ENCODE results near the gene GPLD1.

- TF ChIP-seq, protein P1, sequence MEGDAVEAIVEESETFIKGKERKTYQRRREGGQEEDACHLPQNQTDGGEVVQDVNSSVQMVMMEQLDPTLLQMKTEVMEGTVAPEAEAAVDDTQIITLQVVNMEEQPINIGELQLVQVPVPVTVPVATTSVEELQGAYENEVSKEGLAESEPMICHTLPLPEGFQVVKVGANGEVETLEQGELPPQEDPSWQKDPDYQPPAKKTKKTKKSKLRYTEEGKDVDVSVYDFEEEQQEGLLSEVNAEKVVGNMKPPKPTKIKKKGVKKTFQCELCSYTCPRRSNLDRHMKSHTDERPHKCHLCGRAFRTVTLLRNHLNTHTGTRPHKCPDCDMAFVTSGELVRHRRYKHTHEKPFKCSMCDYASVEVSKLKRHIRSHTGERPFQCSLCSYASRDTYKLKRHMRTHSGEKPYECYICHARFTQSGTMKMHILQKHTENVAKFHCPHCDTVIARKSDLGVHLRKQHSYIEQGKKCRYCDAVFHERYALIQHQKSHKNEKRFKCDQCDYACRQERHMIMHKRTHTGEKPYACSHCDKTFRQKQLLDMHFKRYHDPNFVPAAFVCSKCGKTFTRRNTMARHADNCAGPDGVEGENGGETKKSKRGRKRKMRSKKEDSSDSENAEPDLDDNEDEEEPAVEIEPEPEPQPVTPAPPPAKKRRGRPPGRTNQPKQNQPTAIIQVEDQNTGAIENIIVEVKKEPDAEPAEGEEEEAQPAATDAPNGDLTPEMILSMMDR (IDR thresholded peaks at IDR 0.05; ENCODE audit: low read depth, low read length, poor library complexity, severe bottlenecking), result no peak
- TF ChIP-seq EZH2phosphoT487 (IDR thresholded peaks at IDR 0.05; ENCODE audit: borderline replicate concordance, low read length), result no peak
These were observed 30.4 kb downstream of the GPLD1 start for GRCh38 chr6:24458941-24459340.
